Muscle layer of duodenum (tissue), 2 donors: ENCODE data around the gene URB1.
A peak's percentile ranks its signal among the peaks of the same experiment; 100 is the strongest.

Experiments used
- H3K27ac ChIP-seq: one replicate; pipeline ENCODE4 v1.7.0; 2013; ENCODE audit warnings: mild to moderate bottlenecking, low read length
- H3K27me3 ChIP-seq: one replicate; pipeline ENCODE4 v1.7.0; 2013; ENCODE audit warnings: low read depth, mild to moderate bottlenecking, control low read depth, low read length
- H3K36me3 ChIP-seq, 2 donors: one replicate each; pipeline ENCODE4 v1.7.0; 2013; ENCODE audit warnings: low read length in 2 of 2, control low read depth in 1 of 2, mild to moderate bottlenecking in 1 of 2; ENCODE audit not compliant: insufficient read depth in 2 of 2, control insufficient read depth in 1 of 2
- H3K4me1 ChIP-seq, 2 donors: one replicate each; pipeline ENCODE4 v1.7.0; 2013; ENCODE audit warnings: low read length in 2 of 2, mild to moderate bottlenecking in 2 of 2, control low read depth in 1 of 2, moderate library complexity in 1 of 2; ENCODE audit not compliant: insufficient read depth in 2 of 2, control insufficient read depth in 1 of 2
- H3K4me3 ChIP-seq, 2 donors: one replicate each; pipeline ENCODE4 v1.7.0; 2013; ENCODE audit warnings: low read length in 2 of 2, low read depth in 1 of 2, mild to moderate bottlenecking in 1 of 2
- H3K9me3 ChIP-seq, 2 donors: one replicate each; pipeline ENCODE4 v1.7.0; 2013; ENCODE audit warnings: low read length in 2 of 2, control low read depth in 1 of 2, mild to moderate bottlenecking in 1 of 2; ENCODE audit not compliant: control insufficient read depth in 1 of 2
- donor health status: healthy.

URB1 gene

DNA sequence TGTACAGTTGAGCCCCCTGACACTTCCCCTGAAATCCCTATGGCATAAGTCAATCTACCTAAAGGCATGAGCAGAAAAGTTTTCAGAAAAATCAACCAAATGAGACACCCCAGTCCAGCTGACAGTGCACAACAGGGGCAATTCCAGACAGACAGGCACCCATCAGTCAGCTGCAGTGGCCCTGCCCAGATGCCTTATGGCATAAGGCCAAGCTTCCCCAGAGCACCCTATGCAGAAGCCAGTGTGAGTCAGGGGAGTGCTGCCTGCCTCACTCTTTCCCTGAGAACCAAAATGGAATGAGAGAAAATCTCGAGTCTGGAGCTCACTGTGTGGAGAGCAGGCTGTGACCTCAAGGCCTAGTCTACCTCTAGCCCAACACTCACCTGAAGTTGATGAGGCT lies 56.1 kb downstream of the URB1 start:
- H3K27me3 ChIP-seq = no peaks in the 10 kb centered on the region
- H3K36me3 ChIP-seq = peaks cover 40 to 60% of the 10 kb centered on the region in 2 donors
- no peak overlapping the region for H3K27ac ChIP-seq
- peaks cover 0 to 5% of the 10 kb centered on the region in 2 donors for H3K4me1 ChIP-seq
- no peak overlapping the region for H3K4me3 ChIP-seq
- H3K9me3 ChIP-seq = no peaks in the 10 kb centered on the region

DNA sequence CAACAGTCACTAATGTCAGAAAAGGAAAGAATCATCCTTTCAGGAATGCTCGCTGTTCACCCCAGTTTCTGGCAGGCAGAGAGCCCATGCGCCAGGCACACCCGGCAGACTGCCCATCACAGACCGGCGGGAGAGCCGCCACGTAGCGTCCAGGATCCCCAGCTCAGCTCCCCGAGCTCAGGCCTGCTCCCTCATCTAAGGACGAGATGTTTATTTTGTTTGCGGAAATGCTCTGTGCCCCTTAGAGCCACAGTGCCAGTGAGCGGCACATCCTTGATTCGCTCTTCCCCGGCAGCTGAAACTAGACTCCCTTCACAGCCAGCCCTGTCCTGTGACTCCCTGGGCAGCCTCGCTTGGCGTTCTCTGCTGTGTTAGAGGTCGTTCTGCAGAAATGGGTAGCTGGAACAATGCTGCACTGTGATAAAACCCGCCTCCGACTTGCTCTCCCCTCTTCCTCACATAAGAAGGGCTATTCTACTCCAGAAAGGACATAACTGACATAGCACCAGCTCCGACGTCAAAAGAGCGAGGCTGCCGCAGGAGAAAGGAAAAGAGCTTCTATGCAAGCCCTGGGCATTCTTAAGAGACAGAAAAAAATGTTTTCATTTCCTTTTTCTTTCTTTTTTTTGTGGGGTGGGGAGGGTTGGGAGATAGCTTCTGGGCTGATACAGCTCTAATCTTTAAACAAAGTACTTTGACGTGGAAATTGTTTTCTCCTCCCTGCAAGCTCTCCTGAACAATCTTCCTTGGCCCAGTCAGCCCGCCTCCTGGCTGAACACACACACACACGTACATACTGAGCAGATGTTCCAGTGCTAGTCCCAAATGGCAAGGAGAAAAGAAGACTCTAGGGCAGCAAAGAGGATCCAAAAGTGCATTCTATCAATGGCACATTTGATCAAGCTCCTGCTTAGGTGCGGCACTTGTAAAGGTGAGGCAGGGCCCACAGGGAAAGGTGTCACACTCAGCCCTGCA lies 56.9 kb downstream of the URB1 start:
- H3K4me3 ChIP-seq = no peak overlapping the region
- H3K27me3 ChIP-seq = no peaks in the 10 kb centered on the region
- H3K9me3 ChIP-seq = no peaks in the 10 kb centered on the region
- H3K4me1 ChIP-seq = peaks cover 0 to 5% of the 10 kb centered on the region in 2 donors
- H3K36me3 ChIP-seq = peaks cover 34 to 52% of the 10 kb centered on the region in 2 donors
- H3K27ac ChIP-seq = no peak overlapping the region

DNA sequence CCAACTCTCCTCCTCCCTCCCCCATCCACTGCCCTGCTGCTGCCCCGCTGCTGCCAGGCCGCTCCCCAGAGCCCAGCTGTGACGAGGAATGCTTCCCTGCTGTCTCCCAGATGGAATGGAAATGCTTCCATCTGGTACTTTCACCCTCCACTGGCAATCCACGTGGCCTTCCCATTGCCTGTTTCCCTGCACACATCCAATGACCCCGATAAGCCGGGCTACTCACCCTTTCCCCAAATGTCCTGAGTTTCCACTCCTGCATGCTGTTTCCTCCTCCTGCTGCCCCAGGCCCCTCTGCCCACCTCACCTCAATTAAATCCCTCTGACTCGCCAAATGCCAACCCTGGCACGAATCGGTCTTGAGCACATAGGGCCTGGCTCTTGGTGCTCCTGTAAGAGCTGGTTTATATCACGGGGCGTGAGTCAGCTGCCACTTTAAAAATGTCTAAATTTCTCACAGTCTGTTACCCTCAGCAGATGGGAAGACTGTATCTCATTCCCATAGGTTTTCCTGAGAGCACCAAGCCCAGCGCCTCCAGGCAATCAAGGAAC lies 57.8 kb downstream of the URB1 start:
- H3K27me3 ChIP-seq = no peaks in the 10 kb centered on the region
- H3K4me1 ChIP-seq = peaks cover 0 to 5% of the 10 kb centered on the region in 2 donors
- H3K36me3 ChIP-seq = peaks cover 31 to 48% of the 10 kb centered on the region in 2 donors
- H3K9me3 ChIP-seq = no peaks in the 10 kb centered on the region
- no peak overlapping the region for H3K4me3 ChIP-seq
- H3K27ac ChIP-seq = no peak overlapping the region

DNA sequence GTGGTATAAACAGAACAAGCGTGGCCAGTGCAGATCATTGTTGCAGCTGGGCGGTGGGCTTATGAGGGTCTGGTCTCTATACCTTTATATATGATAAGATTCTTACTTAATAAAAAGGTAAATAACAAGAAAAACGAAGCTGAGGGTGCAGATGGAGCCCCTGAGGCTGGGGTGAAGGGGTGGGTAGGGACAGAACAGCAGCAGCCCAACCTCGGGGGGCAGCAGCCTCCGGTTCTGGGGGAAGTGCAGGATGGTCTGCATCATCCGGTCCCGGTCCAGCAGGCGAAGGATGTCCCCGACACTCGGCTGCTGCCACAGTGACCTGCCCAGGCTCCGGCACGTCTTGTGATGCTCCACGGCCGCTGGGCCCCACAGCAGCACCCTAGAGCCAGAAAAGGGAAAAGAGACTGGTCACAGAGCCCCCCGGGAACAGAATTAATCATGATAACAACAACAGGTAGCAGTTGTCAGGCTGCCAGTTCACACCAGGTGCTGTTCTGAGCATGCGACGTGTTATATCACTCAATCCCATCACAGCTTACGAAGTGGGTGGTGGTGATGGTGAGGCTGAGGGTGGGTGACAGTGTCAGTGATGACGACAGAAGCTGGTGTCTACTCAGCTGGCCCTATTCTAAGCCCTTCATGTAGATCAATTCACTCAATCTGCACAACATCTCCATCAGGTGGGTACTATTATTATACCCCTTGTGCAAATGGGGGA lies 58.7 kb downstream of the URB1 start:
- Histone ChIP-seq H3K9me3 (no peaks in the 10 kb centered on the region), H3K36me3 (peaks cover 27 to 46% of the 10 kb centered on the region in 2 donors), H3K27me3 (no peaks in the 10 kb centered on the region), H3K27ac (no peak overlapping the region), H3K4me1 (peaks cover 0 to 13% of the 10 kb centered on the region in 2 donors), H3K4me3 (no peak overlapping the region)

DNA sequence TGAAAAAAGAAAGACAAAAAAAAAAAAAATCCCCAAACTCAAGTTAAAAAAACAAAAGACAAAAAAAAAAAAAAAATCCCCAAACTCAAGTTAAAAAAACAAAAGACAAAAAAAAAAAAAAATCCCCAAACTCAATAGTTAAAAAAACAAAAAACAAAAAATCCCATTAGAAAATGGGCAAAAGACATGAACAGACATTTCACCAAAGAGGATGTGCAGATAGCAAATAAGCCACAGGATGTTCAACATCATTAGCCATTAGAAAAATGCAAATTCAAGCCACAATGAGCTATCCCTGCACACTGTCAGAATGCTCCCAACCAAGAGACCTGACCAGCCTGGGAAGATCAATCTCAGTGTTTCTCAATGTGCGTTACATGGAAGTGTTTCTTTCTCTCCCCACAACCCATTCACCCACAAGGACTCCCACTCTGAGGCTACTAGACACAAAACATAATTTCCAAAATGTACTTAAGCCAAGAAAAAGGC lies 60.3 kb downstream of the URB1 start:
- H3K27me3 ChIP-seq = no peaks in the 10 kb centered on the region
- H3K4me1 ChIP-seq = peaks cover 0 to 26% of the 10 kb centered on the region in 2 donors
- H3K36me3 ChIP-seq = peaks cover 17 to 33% of the 10 kb centered on the region in 2 donors
- H3K9me3 ChIP-seq = no peaks in the 10 kb centered on the region
- no peak overlapping the region for H3K4me3 ChIP-seq
- H3K27ac ChIP-seq = no peak overlapping the region

DNA sequence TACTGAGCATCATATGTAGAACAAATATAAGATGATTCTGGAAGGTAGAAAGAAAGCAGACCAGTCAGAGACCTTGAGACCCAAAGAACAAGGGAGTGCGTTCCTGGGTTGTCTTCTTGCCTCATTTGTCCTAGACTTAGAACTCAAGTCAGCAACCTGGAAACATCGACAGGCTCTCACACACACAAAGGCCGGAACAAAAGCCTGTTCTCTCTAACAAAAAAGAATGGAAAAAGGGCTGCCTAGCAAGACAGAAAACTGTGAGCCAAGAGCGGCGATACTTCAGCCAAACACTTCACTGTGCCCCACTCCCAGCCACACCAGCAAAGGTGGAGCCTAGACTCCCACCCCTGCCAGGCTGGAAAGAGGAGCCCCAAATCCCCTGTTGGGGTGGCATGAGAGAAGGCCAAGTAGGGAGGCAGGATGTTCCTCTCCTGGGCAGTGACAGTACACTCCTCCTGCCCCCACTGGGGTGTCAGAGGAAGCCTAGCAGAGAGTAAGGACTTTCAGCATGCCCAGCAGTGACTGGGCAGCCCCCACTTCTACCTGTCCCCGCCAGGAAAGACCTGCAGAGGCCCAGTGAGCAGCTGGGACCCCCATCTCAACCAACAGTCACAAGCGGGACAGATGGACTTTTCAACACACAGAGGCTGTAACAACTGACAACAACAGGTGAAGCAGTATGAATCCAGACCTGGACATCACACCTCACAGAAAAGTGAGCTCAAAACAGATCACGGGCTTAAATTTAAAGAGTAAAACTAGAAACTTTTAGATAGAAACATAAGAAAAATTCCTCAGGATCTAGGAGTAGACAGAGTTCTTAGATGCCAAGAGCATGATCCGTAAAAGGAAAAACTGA lies 61.1 kb downstream of the URB1 start:
- H3K4me3 ChIP-seq = no peak overlapping the region
- no peak overlapping the region for H3K27ac ChIP-seq
- no peaks in the 10 kb centered on the region for H3K9me3 ChIP-seq
- peaks cover 0 to 26% of the 10 kb centered on the region in 2 donors for H3K4me1 ChIP-seq
- peaks cover 17 to 31% of the 10 kb centered on the region in 2 donors for H3K36me3 ChIP-seq
- no peaks in the 10 kb centered on the region for H3K27me3 ChIP-seq

DNA sequence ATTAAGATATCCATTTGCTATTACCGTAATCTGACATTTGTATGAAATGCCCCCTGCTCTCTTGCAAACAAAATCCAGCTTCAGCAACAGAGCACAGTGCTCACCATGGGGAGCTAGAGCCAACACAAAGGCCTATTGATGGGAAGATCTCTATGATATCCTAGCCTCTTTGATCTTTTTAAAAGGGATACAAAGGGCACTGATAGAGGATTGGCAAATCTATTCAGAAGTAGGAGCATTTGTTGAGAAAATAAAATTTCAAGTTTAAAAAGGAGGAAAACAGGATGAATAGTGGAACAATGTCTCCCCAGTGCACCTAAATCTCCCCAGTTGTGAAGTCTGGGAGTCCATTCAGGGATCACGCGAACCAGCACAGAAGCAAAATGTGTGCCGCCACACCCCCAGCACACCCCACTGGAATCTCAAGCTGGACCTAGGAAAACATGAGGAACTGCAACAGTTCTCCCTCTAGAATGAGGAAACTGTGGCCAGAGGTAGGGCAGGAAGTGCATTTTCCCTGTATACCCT lies 62.0 kb downstream of the URB1 start:
- Histone ChIP-seq H3K9me3 (no peaks in the 10 kb centered on the region), H3K4me1 (peaks cover 0 to 21% of the 10 kb centered on the region in 2 donors), H3K4me3 (no peak overlapping the region), H3K27ac (no peak overlapping the region), H3K27me3 (no peaks in the 10 kb centered on the region), H3K36me3 (peaks cover 22 to 25% of the 10 kb centered on the region in 2 donors)

DNA sequence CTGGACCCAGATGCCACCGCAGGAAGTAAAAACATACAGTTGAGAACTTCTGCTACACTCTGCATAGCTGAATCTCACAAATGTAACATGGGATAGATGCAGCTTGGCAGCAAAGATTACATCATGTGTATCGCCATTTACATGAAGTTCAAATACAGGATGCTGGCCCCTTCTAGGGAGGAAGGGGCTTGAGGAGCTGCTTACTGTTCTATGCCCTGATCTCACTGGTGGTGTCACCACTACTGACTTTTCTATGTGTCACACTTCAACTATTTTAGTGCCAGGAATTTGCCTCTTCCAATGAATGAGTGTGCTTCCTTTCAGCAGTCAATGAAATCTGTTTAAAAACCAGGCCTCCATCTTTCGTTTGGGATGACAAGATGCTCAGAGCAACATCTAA lies 63.0 kb downstream of the URB1 start:
- peak overlapping the region; percentile 71 for H3K27ac ChIP-seq
- H3K36me3 ChIP-seq = peaks cover 28% of the 10 kb centered on the region in 2 donors
- H3K4me3 ChIP-seq = no peak overlapping the region
- peaks cover 0 to 21% of the 10 kb centered on the region in 2 donors for H3K4me1 ChIP-seq
- no peaks in the 10 kb centered on the region for H3K27me3 ChIP-seq
- H3K9me3 ChIP-seq = no peaks in the 10 kb centered on the region

DNA sequence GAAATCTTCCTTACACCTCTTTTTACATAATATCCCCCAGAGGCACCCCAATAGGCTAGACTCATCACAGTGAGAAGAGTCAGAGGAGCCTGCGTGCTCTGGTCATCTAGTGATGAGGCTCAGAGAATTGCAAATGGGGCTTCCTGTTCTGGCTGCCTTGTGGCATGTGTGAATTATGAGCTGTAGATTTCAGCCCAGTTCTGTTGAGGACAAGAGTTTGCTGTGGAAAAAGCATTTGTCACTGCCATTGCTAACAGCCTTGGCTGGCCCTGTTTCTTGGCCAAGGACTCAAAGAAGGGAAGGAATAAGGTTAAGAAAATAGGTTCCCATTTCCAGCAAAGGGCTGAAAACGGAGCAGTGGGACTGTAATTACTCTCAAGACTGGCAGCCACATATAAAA lies 63.5 kb downstream of the URB1 start:
- peaks cover 28 to 29% of the 10 kb centered on the region in 2 donors for H3K36me3 ChIP-seq

DNA sequence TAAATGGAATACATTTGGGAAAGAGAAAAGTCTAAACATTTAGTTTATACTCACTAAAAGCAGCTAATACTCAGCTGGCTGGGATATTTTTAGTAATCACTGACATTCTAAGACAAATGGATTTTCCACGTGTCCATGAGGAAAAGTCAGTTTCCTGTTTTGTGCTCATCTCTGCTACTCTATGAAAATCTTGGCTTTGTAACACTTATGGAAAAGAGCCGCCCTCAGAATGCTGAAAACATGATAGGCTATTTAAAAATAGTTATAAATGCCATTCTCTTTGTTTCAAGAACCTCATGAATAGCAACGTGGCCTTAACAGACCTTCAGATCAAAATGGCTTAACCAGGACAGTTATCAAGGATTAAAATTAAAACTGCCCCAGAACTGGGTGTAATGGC lies 64.2 kb downstream of the URB1 start:
- Histone ChIP-seq H3K27ac (peak overlapping the region; percentile 71), H3K27me3 (no peaks in the 10 kb centered on the region), H3K4me3 (peak overlapping the region in 1 of 2 donors; percentile 9), H3K36me3 (peaks cover 28% of the 10 kb centered on the region in 2 donors), H3K4me1 (peaks cover 0 to 21% of the 10 kb centered on the region in 2 donors), H3K9me3 (no peaks in the 10 kb centered on the region)

More for the DNA sequence above, 63.5 kb downstream of the URB1 start:
- Histone ChIP-seq H3K4me1 (peaks cover 0 to 21% of the 10 kb centered on the region in 2 donors), H3K9me3 (no peaks in the 10 kb centered on the region), H3K4me3 (peak overlapping the region in 1 of 2 donors; percentile 9), H3K27ac (peak overlapping the region; percentile 71), H3K27me3 (no peaks in the 10 kb centered on the region)
